Mesangial cell (primary cell): ENCODE data around the gene RXFP3. TPM values are rescaled to one million over a fixed set of nuclear protein-coding genes. Genes with fewer than 3 reads are reported as not detected.

ENCODE experiments used
- total RNA-seq: library from RNA; depleted of rRNA; stranded (reverse); fragments of >200 nt; gene quantifications from 2 replicates; pipeline ENCODE4 v1.2.3, GENCODE V29; 2015

The RXFP3 gene
- not detected in 2 replicates for total RNA-seq

GRCh38 chr5:33936381-33937016, at the start of gene RXFP3:
TSS of gene RXFP3 (plus strand) at chr5:33936386. CDS start at chr5:33936741, 355 bp downstream.

GRCh38 chr5:33891788-33892619, 44.2 kb upstream of the RXFP3 start, which contains the start of gene ADAMTS12:
TSS of gene ADAMTS12 (minus strand) at chr5:33891990. CDS start at chr5:33891856, 134 bp downstream.

GRCh38 chr5:33984671-33985124, 48.5 kb downstream of the RXFP3 start, which contains the start of gene SLC45A2:
TSS of gene SLC45A2 (minus strand) at chr5:33984693. CDS start at chr5:33984583, 110 bp downstream.

Other genes with a start within 250 kb of the RXFP3 start
- 5.1 and 7.0 TPM in 2 replicates for gene ADAMTS12, start 44.4 kb upstream of the RXFP3 start, total RNA-seq
- not detected in 2 replicates for gene SLC45A2, start 48.3 kb downstream of the RXFP3 start, total RNA-seq
- gene AMACR, start 71.7 kb downstream of the RXFP3 start, total RNA-seq: 9.9 and 20.7 TPM in 2 replicates
- 0.49 and 3.0 TPM in 2 replicates for gene C1QTNF3, start 106.8 kb downstream of the RXFP3 start, total RNA-seq